ENCODE measurements around the gene PCDH19.

- TF ChIP-seq EZH2 (IDR thresholded peaks at IDR 0.05; ENCODE audit: low read depth, unreplicated experiment) (peak; percentile 81), CTCF (conservative IDR thresholded peaks at IDR 0.05; ENCODE audit: low read depth in 2 of 2) (no peak), POLR2AphosphoS5 (IDR thresholded peaks at IDR 0.05; ENCODE audit: low read depth) (no peak), EZH2phosphoT487 (IDR thresholded peaks at IDR 0.05; ENCODE audit: unreplicated experiment) (no peak), REST (IDR thresholded peaks at IDR 0.05; ENCODE audit: unreplicated experiment) (no peak), CREB1 (CRISPR knock-in tag; IDR thresholded peaks at IDR 0.05; ENCODE audit: low read depth) (no peak), STAT1 (IDR thresholded peaks at IDR 0.05; ENCODE audit: unreplicated experiment) (no peak)
- TF ChIP-seq, protein P1, sequence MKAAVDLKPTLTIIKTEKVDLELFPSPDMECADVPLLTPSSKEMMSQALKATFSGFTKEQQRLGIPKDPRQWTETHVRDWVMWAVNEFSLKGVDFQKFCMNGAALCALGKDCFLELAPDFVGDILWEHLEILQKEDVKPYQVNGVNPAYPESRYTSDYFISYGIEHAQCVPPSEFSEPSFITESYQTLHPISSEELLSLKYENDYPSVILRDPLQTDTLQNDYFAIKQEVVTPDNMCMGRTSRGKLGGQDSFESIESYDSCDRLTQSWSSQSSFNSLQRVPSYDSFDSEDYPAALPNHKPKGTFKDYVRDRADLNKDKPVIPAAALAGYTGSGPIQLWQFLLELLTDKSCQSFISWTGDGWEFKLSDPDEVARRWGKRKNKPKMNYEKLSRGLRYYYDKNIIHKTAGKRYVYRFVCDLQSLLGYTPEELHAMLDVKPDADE (IDR thresholded peaks at IDR 0.05) = no peak
These were observed 1.1 kb upstream of the PCDH19 start for GRCh38 chrX:100410901-100411801.
